Measurements from ENCODE around the gene RUBCNL.

RUBCNL gene

DNA sequence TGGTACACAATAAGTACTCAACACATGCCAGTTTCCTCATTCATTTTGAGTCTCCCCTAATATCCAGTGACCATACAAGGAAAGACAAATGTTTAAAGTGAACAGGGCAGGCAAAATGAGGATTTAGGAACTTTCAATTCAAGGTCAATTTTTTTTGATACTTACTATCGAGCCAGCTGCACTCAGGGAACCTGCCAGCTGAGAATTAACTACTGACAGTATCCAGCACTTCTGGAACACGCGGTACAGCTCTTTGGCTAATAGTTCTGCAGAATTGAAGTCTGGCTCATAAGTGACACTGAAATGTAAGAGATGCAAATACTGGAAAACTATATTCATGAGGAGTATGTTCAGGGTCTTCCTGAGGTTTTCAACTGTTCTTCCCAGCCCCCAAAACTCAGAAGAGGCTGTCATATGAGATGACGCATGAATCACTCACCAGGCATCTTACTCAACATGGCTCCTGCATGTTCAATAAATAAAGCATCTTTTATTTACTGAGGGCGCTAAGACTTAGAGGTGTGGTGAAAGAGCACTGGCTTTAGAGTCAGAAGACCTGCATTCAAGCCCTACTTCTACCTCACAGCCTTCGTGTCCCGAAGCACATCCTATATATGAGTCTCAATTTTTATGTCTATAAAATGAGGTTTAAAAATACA lies 25.6 kb downstream of the RUBCNL start:
- TF ChIP-seq, protein P1, sequence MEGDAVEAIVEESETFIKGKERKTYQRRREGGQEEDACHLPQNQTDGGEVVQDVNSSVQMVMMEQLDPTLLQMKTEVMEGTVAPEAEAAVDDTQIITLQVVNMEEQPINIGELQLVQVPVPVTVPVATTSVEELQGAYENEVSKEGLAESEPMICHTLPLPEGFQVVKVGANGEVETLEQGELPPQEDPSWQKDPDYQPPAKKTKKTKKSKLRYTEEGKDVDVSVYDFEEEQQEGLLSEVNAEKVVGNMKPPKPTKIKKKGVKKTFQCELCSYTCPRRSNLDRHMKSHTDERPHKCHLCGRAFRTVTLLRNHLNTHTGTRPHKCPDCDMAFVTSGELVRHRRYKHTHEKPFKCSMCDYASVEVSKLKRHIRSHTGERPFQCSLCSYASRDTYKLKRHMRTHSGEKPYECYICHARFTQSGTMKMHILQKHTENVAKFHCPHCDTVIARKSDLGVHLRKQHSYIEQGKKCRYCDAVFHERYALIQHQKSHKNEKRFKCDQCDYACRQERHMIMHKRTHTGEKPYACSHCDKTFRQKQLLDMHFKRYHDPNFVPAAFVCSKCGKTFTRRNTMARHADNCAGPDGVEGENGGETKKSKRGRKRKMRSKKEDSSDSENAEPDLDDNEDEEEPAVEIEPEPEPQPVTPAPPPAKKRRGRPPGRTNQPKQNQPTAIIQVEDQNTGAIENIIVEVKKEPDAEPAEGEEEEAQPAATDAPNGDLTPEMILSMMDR (IDR thresholded peaks at IDR 0.05; ENCODE audit: control insufficient read depth, extremely low read depth, insufficient read depth) = no peak
- no peak overlapping the region for H3K4me3 ChIP-seq (ENCODE audit: low read depth, low read length)
- no peak for DNase-seq (ENCODE audit: low read depth)

GRCh38 chr13:46360604-46361003 lies 26.4 kb downstream of the RUBCNL start:
- no peak overlapping the region for H3K4me3 ChIP-seq (ENCODE audit: low read depth, low read length)
- TF ChIP-seq, protein P1 (IDR thresholded peaks at IDR 0.05; ENCODE audit: control insufficient read depth, extremely low read depth, insufficient read depth) = no peak
- no peak for DNase-seq (ENCODE audit: low read depth)

DNA sequence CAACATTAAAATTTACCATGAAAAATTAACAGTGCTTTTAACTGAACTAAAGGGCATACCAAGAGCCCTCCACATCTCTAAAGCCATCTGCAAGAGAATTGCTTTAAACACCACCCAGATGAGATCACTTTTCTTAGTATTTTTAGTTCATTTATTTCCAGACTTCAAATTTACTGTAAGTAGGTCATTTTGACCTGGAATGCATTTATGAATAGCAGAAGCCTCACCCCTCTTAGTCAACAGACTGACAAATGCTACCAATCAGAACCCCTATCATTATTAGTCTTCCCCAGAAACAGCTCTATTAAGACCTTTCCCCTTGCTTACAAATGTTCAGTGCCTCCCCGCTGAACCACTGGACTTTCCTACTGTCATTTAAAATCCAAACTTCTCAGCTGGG lies 27.3 kb downstream of the RUBCNL start:
- no peak overlapping the region for H3K4me3 ChIP-seq (ENCODE audit: low read depth, low read length)
- TF ChIP-seq, protein P1 (IDR thresholded peaks at IDR 0.05; ENCODE audit: control insufficient read depth, extremely low read depth, insufficient read depth) = no peak
- no peak for DNase-seq (ENCODE audit: low read depth)

GRCh38 chr13:46355901-46356590 lies 31.0 kb downstream of the RUBCNL start:
- no peak for DNase-seq (ENCODE audit: low read depth)

GRCh38 chr13:46355088-46355468 lies 32.0 kb downstream of the RUBCNL start:
- TF ChIP-seq, protein P1 (IDR thresholded peaks at IDR 0.05; ENCODE audit: control insufficient read depth, extremely low read depth, insufficient read depth) = no peak
- DNase-seq (ENCODE audit: low read depth) = no peak
- H3K4me3 ChIP-seq (ENCODE audit: low read depth, low read length) = no peak overlapping the region

More at GRCh38 chr13:46355901-46356590, 31.0 kb downstream of the RUBCNL start:
- TF ChIP-seq, protein P1 (IDR thresholded peaks at IDR 0.05; ENCODE audit: control insufficient read depth, extremely low read depth, insufficient read depth) = no peak
- no peak overlapping the region for H3K4me3 ChIP-seq (ENCODE audit: low read depth, low read length)

DNA sequence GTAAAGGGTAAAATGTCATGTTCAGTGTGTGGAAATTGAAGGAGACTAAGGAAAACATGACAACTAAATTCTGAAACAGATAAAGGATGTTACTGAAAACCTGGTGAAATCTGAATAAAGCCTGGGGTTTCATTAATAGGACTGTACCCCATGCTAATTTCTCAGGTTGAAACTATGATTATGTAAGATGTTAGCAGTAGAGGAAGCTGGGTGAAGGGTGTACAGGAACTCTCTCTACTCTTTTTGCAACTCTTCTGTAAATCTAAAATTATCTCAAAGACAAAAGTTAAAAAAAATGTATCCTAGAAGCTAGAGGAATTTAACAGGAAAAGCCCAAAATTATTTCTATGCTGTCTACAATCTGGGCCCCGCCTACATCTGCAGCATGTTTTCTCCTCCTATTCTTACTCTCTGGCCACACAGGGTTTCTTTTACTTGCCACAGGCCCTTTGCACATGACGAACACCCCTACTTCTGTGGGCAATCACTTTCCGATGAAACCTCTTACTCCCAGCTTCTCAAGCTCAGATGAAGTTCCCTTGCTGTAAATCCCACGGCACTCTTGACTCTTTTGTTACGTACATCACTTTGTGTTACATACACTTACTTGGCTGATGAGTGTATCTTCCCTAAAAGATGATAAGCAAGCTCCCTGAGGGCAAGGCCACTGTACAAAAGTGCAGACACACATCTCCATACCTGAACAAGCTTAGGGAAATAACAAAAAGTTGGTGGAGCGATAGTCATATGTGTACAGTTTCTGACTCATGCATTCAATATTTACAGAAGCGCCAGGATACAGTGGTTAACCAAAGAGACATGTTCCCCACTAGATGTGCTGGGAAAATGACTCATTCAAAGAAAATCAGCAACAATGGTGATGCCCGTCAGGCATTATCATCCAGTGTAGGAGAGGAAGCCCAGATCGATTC lies 32.6 kb downstream of the RUBCNL start:
- TF ChIP-seq, protein P1 (IDR thresholded peaks at IDR 0.05; ENCODE audit: control insufficient read depth, extremely low read depth, insufficient read depth) = no peak
- no peak for DNase-seq (ENCODE audit: low read depth)
- no peak overlapping the region for H3K4me3 ChIP-seq (ENCODE audit: low read depth, low read length)
